GM19455 (cell line): ENCODE measurements around the gene PSEN2.
"Not testable (repeated sequence)": the region's sequence is repeated elsewhere in the genome, so short reads cannot be mapped to it uniquely, and the experiment has no call there.

ENCODE experiments used
- ATAC-seq: cut with Tn5 transposase; IDR thresholded peaks from one replicate; pipeline ENCODE4 v1.9.1; 2021; ENCODE audit not compliant: unreplicated experiment

Gene PSEN2

DNA sequence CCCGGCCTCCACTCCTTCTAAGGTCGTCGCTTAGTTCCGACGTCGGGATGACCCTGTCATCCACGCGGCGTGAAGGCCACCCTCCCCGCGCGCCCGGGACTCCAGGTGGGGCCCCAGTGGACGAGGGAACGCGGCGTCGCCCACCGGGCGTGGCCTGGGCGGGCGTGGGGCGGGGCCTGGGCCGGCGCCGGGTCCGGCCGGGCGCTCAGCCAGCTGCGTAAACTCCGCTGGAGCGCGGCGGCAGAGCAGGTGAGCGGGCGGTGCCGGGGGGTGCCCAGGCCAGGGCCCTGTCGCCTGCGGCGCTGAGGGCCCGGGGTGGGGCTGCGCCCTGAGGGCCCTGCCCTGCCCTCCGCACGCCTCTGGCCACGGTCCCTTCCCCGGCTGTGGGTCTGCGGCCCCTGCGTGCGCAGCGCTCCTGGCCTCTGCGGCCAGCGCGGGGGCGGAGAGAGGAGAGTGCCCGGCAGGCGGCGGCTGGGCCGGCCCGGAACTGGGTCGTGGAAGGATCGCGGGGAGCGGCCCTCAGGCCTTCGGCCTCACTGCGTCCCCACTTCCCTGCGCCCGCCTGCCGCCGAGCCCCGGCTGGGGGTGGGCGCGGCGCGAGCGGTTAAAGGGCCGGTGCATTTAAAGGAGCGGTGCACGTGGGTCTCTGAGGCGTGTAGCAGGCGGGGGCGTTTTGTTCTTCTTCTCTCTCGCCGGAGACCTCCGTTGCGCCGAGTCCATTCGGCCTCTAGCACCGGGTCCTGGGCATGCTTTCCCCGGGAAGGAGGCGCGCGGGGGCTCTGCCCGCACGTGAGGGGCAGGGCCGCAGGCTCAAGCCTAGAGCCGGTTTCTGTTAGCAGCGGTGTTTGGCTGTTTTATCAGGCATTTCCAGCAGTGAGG lies at the start of gene PSEN2:
Gene PSEN2, plus strand, starts transcription at position 216 of the 879 bp plus-strand sequence. CDS start 11,292 bp downstream, outside the sequence.
- peak; percentile 96 for ATAC-seq

DNA sequence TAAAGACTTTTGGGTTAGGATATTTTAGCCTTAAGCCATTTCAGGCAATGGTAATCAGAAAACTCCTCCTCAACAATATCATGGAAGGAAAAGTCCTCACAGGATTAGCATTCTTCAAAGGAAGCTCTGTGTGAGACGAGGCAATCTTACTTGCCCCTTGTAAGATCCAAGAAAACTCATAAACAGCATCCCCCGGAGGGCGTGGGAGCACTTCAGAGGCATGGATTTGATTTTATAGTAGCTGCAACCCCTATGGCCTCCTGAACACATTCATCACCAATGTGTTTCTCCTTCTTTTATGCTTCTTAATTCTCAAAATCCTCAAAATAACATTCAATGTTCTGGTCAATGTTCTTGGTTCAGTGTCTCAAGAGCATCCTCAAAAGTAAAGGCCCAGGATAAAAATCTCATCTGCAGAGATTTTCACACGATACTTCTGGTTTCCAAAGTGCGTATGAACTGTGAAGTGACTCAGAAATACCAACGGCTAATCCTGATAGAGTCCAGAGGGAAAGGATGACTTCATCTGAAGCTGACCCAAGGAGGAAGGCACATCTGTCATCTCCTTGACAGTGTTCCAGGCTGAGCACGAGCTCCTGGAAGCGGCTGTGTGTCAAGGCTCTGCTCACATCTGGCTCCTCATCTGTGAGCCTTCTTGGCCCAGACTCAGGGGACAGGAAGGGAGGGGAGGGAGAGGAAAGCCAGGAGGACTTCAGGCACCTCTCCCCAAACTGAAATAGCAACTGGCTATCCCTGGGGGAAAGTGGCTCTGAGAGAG lies 49.3 kb upstream of the PSEN2 start:
- no peak for ATAC-seq

DNA sequence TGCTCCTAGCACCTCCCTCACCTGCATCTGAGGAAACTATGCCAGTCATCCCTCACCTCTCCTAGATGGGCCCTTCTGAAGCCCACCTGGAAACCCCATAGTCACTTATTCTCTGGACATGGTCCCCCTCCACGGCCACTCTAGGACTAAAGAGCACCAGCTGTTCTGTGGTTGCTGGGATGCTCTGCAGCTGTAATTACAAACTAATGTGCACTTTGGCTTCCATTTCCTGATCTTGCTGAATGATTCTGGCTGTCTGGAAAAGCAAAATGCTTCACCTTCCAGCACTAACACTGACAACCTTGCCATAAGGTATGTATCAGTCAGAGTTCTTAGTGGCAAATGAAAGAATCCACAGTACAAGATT lies 48.7 kb upstream of the PSEN2 start:
- no peak for ATAC-seq

DNA sequence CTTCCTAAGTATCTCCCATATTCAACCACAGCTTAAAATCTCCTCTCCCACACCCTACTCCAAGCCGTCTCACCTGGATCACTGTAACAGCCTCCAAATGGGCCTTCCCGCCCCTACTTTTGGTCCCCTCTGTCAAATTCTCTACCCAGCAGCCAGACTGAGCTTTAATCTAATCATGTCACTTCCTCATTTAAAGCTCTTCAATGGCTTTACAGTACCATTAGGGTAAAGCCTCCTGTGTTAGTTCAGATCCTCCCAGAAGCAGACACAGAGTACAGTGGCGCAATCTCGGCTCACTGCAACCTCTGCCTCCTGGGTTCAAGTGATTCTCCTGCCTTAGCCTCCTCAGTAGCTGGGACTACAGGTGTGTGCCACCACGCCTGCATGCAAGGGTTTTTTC lies 46.8 kb upstream of the PSEN2 start:
- ATAC-seq, result no peak

DNA sequence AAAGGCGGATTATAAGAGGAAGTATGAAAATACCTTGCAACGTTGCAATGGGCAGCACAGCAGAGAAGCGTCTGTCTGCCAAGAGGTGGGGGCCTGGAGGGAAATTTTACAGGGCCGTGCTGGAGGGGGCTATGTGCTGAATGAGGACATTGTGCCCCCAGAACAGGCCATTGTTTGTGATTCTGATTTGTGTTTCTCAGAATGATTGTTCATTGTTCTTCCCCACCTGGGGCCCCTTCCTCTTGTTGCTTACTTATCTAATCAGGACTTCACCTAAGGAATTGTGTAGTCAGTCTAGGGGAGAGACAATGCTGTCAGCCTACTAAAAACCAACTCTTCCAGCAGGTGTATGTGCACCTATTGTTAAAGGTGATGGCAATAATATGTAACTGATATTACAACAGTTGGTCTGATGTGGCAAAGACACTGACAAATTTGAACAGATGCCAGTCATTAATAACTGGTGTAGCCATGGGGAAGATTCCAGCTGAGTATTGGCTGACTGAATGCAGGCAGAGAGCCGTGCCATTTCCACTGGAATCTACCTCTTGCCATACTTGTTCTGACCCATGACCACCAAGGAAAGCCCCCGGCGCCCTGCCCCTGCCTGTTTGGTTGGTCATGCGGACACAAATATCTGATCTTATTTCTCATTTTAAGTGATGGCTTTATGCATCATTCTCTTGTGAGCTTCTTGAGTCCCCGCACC lies 45.2 kb upstream of the PSEN2 start:
- no peak for ATAC-seq

DNA sequence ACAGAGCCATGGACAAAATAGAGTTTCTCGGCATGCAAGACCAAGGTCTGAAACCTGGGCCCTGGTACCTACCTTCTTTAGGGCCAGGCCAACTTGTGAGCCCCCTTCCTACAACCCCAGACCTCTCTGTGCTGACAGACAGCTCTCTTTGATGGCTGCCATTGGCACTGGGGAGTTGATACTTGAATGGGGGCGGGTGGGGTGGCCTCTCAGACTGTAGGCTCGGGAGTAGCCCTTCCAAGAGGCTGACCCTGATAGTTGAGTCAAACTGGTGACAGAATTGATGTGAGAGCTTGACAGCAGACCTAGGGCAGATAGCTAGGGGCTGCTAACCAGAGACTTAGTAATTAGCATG lies 44.7 kb upstream of the PSEN2 start:
- no peak for ATAC-seq

DNA sequence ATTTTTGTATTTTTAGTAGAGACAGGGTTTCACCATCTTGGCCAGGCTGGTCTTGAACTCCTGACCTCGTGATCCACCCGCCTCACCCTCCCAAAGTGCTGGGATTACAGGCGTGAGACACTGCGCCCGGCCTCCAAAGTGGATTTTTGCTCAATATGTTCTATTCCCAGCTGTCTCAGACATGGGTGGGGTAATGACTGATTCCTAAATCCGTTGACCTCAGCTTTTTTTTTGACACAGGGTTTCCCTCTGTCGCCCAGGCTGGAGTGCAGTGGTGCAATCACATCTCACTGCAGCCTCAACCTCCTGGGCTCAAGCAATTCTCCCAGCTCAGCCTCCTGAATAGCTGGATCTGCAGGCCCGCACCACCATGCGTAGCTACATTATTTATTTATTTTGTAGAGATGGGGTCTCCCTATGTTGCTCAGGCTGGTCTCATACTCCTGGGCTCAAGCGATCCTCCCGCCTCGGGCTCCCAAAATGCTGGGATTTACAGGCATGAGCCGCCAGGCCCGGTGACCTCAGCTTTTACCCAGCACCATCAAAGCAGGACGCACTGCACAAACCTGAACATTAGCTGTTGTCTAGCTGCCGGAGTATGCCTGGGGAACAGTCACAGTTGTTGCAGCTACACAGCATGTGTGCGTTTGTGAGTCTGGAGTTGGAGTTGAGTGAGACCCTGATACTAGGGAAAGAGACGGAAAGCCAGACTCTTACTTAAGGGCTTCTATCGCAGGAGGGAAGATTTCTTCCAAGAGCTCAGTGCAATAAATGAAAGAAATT lies 43.7 kb upstream of the PSEN2 start:
- ATAC-seq, result no peak

DNA sequence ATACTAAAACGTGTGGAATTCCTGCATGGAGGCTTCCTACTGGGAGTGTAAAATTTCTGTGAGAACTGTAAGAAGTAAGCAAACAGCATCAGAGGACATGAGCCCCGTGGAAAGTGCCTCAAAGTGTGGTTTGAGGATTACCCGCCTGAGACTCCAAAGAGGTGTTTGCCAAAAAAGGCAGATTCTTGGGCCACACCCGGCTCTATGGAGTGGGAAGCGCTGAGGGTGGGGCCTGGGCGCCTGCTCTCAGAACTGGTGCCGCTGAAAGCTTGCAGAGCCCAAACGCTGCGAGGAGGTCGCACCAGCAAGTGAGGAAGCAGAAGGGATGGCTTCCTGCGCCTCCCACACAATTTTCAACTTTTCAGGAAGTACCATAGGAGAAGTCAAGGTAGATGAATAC lies 43.0 kb upstream of the PSEN2 start:
- ATAC-seq, result no peak

DNA sequence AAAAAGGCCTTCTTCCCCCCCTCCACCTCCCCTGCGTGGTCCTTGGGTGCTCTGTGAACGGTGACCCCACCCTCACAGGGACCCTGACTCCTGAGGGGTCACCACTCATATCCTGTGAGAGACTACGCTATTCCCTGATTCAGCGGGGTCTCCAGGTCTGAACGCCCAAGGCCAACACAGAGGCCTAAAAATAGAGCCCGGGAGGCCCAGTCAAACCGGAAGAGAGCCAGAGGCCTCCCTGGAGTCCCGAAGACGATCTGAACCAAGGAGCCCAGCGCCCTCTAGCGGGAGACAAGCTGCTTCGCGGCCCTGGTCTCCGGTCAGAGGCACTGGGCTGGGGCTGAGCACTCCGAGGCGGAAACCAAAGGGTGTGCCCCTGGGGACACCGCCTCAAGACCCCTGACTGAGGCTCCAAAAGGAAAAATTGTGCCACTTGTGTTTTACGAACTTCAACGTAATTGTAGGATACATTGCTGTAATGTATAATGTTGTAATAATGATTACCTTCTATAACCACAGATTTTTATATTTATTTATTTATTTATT lies 42.4 kb upstream of the PSEN2 start:
- ATAC-seq, result peak; percentile 96

DNA sequence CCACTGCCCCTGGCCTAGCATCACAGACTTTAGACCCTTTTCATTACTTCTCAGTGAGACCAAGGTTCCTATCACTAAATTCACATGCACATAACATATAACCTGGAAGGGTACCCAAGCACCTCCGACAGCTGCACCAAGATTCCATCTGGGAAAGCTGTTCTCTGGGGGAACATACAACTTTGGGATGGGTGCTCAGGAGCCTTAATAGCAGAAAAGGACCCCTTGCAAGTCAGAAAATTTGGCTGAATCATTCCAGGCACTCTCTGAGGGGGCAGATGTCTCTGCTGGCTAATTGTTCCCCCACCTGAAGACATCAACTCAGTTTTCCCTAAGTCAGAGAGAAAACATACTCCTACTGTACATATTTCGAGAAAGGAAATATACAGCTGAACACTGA lies 41.3 kb upstream of the PSEN2 start:
- no peak for ATAC-seq

DNA sequence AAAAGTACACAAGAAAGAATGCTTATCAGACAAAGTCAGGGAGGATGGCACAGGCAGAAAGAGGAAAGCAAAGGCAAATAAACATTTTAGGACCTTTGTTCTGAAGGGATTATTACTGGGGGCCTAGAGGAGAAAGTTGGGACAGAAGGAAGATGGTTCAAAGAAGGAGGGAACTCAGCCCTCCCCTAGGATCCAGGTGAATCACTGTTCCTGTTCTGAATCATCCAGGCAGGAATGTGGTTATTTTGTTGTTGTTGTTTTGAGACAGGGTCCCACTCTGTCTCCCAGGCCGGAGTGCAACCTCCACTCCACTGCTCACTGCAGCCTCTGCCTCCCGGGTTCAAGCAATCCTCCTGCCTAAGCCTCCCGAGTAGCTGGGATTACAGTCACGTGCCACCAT lies 38.5 kb upstream of the PSEN2 start:
- ATAC-seq, result no peak

DNA sequence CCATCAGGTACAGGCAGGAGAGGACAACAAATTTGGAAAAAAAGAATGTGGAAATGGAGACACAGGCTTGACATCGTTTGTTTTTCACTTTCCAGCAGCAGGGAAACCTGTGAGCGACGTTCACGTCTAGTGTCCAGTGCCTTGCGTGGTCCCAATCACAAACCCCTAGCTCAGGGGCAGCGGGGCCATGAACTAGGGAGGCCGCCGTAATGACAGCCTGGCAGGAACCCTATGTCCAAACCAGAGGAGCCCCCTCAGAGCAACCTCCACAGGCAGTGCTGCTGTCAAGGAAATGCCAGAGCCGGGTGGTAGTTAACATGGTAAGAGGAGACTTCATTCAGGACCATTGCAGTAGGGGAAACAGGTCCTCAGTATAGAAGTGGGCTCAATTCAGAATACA lies 37.8 kb upstream of the PSEN2 start:
- no peak for ATAC-seq

DNA sequence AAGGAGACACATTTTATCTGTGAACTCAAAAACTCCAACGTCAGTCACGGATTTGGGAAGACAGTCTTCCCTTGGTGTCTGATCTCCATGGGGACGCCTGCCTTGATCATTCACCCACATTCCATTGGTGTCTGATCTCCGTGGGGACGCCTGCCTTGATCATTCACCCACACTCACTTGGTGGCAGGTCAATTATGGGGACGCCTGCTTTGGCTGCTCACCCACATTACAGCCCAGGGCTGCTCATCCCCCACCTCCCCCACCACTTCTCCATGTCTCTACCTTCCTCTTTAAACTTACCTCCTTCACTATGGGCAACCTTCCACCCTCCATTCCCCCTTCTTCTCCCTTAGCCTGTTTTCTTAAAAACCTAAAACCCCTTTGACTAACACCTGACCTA lies 36.2 kb upstream of the PSEN2 start:
- ATAC-seq, result not testable (repeated sequence)

DNA sequence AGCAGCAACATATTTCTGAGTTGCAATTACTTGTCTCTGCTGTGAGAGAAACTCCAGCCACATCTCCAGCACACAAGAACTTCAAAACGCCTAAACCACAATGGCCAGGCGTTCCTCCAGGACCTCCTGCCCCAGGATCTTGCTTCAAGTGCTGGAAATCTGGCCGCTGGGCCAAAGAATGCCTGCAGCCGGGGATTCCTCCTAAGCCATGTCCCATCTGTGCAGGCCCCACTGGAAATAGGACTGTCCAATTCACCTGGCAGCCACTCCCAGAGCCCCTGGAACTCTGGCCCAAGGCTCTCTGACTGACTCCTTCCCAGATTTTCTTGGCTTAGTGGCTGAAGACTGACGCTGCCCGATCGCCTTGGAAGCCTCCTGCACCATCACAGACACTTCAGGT lies 35.0 kb upstream of the PSEN2 start:
- not testable (repeated sequence) for ATAC-seq

DNA sequence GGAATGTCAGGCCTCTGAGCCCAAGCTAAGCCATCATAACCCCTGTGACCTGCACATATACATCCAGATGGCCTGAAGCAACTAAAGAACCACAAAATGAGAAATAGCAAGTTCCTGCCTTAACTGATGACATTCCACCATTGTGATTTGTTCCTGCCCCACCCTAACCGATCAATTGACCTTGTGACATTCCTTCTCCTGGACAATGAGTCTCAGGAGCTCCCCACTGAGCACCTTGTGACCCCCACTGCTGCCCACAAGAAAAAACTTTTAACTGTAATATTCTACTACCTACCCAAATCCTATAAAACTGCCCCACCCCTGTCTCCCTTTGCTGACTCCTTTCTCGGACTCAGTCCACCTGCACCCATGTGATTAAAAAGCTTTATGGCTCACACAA lies 32.5 kb upstream of the PSEN2 start:
- not testable (repeated sequence) for ATAC-seq

DNA sequence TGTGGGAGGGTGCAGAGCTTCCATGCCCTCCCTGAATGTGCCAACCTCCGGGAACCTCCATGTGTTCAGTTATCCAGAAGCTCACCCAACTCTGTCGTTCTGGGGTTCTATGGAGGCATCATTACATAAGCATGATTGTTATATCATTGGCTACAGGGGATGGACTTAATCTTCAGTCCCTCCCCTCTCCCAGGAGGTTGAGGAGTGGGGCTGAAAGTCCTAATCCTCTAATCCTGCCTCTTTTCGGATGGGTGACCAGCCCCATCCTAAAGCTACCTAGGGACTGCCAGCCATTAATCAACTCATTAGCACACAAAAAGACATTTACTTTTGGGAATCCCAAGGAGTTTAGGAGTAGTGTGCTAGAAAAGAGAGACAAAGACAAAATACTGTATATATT lies 32.0 kb upstream of the PSEN2 start:
- ATAC-seq, result no peak

DNA sequence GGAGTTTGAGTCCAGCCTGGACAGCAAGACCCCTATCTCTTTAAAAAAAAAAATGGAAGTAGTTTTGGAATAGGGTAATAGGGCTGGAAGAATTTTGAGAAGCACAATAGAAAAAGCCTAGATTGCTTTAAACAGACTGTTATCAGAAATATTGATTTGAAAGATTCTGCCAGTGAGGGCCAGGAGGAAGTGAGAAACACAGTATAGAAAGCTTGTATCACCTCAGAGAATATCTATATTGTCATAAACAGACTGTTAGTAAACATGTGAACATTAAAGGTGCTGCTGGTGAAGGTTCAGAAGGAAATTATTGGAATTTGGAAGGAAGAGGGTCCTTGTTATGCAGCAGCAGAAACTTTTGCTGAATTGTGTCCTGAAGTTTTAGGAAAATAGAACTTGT lies 24.8 kb upstream of the PSEN2 start:
- ATAC-seq, result no peak

DNA sequence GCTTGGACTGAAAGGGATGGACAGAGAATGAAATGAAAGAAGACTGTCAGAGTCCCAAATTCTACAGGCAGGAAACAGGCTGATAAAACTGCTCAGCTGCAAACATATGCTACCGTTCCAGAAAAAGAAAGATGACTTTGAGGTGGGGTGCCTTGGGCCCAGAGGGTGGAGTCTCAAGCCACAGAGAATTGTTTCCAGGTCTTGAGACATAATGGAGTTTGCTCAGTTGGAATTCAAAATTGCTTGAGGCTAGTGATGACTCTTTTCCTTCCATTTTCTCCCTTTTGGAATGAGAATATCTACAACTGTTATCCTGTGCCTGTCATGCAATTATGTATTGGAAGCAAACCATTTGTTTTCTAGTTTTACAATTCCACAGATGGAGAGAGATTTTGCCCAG lies 23.6 kb upstream of the PSEN2 start:
- no peak for ATAC-seq

DNA sequence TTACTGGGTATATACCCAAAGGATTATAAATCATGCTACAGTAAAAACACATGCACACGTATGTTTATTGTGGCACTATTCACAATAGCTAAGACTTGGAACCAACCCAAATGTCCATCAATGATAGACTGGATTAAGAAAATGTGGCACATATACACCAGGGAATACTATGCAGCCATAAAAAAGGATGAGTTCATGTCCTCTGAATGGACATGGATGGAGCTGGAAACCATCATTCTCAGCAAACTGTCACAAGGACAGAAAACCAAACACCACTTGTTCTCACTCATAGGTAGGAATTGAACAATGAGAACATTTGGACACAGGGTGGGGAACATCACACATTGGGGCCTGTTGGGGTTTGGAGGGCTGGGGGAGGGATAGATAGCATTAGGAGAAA lies 15.9 kb upstream of the PSEN2 start:
- not testable (repeated sequence) for ATAC-seq

DNA sequence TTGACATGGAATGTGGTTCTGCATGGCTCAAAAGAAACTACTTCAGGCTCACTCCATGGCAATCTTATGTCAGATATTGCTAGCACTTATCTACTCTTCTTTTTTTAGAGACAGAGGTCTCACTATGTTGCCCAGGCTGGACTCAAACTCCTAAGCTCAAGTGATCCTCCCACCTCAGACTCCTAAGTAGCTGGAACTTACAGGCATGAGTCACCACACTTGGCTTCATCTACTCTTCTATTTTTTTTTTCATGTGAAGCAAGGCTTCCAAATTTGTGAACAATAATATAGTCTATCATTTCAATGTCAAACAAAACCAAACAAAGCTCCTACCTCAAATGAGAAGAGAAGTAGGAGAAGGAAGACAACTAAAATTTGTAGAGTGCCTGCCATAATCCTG lies 7.5 kb upstream of the PSEN2 start:
- ATAC-seq, result no peak

DNA sequence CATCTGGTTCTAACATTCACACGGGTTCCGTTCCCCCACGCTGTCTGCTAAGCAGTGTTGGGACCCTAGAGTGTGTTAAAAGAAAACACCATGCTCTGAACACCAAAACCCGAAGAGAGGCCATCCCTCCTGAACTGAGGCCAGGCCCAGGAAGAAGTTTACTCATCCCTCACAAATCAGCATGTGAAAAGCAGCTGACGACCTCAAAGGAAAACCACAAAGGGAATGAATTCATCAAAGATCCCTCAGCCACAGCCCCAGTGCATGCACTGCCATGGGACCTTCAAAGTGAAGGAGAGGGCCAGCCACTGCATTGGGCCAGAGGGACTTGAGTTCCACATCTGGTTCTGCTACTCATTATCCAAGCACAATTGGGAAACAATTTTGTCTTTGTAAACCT lies 7.0 kb upstream of the PSEN2 start:
- ATAC-seq, result no peak
